ENCODE results near the gene MAD1L1.

DNA sequence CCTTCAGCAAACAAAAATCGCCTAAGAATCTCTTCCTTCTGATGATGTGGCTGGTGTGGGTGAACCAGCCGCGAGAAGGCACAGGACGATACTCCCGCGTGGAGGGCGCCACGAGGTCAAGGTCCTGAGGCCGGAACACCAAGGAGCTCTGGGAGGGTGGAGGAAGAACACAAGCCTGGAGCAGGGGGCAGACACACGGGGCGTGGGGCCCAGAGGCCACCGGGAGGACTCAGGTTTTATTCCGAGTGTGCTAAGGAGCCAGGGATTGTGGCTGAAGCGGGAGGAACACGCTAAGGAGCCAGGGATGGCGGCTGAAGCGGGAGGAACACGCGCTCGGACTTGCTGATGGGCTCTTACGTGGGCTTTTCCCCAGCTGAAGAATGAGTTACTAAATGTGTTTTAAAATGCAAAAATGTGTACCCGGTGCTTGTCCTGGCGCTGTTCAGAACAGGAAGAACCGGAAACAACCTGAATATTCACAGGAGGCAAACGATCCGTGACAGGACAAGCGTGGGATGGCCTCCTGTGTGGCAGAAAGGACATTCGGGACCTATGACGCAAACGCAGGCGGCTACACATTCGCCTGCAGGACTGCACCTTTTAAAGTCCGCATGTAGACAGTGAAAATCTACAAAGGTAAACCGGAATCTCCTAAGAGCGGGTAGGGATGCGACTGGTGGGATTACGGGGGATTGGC, 64.0 kb downstream of the MAD1L1 start:
- TF ChIP-seq, protein P1, sequence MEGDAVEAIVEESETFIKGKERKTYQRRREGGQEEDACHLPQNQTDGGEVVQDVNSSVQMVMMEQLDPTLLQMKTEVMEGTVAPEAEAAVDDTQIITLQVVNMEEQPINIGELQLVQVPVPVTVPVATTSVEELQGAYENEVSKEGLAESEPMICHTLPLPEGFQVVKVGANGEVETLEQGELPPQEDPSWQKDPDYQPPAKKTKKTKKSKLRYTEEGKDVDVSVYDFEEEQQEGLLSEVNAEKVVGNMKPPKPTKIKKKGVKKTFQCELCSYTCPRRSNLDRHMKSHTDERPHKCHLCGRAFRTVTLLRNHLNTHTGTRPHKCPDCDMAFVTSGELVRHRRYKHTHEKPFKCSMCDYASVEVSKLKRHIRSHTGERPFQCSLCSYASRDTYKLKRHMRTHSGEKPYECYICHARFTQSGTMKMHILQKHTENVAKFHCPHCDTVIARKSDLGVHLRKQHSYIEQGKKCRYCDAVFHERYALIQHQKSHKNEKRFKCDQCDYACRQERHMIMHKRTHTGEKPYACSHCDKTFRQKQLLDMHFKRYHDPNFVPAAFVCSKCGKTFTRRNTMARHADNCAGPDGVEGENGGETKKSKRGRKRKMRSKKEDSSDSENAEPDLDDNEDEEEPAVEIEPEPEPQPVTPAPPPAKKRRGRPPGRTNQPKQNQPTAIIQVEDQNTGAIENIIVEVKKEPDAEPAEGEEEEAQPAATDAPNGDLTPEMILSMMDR (conservative IDR thresholded peaks at IDR 0.05) = no peak
- TF ChIP-seq EZH2 (IDR thresholded peaks at IDR 0.05; ENCODE audit: low read depth) = no peak

Measured in PC-9 (cell line).